Measurements from ENCODE around the gene LANCL3.

LANCL3 gene

DNA sequence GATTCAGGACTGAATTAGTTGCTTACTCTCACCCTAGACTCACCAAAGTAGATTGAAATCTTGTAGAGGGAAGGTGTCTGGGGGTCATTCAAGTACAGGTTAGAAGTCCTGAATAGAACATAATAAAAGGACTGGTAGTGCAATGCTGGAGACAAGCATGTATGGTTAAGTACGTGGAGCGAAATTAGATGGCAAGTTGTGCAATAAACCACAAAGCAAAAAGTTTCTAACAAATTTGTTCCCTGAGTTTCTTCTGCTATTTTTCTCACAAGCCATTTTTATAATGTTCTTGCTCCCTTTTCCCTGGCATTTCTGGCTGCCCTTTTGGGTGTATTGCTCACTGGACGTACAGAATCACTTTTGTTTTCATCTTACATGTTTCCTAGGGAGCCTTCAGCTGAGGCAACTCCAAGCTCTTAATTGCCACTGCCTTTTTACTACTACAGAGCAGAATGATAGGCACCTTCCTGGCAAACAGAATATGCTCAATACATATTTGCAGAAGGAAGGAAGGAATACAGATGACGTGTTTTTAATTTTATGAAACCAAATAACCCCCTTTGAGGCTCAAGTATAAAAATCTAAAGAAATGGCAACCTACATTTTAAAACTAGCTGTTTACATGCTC, 23.4 kb downstream of the LANCL3 start:
- TF ChIP-seq GABPA (IDR thresholded peaks at IDR 0.05; ENCODE audit: low read depth) (no peak), POLR2AphosphoS5 (IDR thresholded peaks at IDR 0.05; ENCODE audit: low read depth) (no peak), SPI1 (IDR thresholded peaks at IDR 0.05; ENCODE audit: borderline replicate concordance, low read depth) (no peak)
- TF ChIP-seq, protein P1, sequence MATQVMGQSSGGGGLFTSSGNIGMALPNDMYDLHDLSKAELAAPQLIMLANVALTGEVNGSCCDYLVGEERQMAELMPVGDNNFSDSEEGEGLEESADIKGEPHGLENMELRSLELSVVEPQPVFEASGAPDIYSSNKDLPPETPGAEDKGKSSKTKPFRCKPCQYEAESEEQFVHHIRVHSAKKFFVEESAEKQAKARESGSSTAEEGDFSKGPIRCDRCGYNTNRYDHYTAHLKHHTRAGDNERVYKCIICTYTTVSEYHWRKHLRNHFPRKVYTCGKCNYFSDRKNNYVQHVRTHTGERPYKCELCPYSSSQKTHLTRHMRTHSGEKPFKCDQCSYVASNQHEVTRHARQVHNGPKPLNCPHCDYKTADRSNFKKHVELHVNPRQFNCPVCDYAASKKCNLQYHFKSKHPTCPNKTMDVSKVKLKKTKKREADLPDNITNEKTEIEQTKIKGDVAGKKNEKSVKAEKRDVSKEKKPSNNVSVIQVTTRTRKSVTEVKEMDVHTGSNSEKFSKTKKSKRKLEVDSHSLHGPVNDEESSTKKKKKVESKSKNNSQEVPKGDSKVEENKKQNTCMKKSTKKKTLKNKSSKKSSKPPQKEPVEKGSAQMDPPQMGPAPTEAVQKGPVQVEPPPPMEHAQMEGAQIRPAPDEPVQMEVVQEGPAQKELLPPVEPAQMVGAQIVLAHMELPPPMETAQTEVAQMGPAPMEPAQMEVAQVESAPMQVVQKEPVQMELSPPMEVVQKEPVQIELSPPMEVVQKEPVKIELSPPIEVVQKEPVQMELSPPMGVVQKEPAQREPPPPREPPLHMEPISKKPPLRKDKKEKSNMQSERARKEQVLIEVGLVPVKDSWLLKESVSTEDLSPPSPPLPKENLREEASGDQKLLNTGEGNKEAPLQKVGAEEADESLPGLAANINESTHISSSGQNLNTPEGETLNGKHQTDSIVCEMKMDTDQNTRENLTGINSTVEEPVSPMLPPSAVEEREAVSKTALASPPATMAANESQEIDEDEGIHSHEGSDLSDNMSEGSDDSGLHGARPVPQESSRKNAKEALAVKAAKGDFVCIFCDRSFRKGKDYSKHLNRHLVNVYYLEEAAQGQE (IDR thresholded peaks at IDR 0.05; ENCODE audit: insufficient replicate concordance, low read depth), result no peak
- TF ChIP-seq, protein P2, sequence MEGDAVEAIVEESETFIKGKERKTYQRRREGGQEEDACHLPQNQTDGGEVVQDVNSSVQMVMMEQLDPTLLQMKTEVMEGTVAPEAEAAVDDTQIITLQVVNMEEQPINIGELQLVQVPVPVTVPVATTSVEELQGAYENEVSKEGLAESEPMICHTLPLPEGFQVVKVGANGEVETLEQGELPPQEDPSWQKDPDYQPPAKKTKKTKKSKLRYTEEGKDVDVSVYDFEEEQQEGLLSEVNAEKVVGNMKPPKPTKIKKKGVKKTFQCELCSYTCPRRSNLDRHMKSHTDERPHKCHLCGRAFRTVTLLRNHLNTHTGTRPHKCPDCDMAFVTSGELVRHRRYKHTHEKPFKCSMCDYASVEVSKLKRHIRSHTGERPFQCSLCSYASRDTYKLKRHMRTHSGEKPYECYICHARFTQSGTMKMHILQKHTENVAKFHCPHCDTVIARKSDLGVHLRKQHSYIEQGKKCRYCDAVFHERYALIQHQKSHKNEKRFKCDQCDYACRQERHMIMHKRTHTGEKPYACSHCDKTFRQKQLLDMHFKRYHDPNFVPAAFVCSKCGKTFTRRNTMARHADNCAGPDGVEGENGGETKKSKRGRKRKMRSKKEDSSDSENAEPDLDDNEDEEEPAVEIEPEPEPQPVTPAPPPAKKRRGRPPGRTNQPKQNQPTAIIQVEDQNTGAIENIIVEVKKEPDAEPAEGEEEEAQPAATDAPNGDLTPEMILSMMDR (IDR thresholded peaks at IDR 0.05; ENCODE audit: insufficient read depth, low read length), result no peak
- H3K27ac ChIP-seq (replicated peaks), result no peak overlapping the region
- peak in 1 of 2 experiments; percentile 14 for DNase-seq (ENCODE audit: low read depth in 1 of 2, low spot score in 1 of 2)
- H3K4me3 ChIP-seq (replicated peaks; ENCODE audit: insufficient read depth, low read length), result no peak overlapping the region
- H3K27me3 ChIP-seq (ENCODE audit: insufficient read depth, poor library complexity, severe bottlenecking), result peaks cover 2% of the 10 kb centered on the region

DNA sequence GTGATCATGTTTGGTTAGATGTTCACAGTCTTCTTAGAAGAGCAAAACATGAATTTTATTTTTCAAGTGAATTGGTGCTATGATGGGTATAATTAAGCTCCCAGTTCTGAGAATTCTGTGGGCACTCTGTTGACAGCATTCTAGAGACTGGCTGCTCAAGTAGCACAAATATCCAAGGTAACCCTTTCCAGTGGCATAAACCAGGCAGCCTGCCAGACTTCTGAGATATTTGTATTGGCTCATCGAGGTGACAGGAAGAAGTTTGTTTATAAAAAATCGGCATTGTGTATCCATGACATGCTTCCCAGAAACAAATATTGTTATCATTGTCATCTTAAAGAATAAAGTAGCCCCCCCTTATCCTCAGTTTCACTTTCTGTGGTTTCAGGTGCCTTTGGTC, 28.3 kb downstream of the LANCL3 start:
- Histone ChIP-seq H3K4me3 (replicated peaks; ENCODE audit: insufficient read depth, low read length) (no peak overlapping the region), H3K27ac (replicated peaks) (no peak overlapping the region), H3K27me3 (ENCODE audit: insufficient read depth, poor library complexity, severe bottlenecking) (peaks cover 7% of the 10 kb centered on the region)
- no peak for DNase-seq (ENCODE audit: low read depth in 1 of 2, low spot score in 1 of 2)
- TF ChIP-seq, protein P1 (IDR thresholded peaks at IDR 0.05; ENCODE audit: insufficient replicate concordance, low read depth), result no peak
- TF ChIP-seq POLR2AphosphoS5 (IDR thresholded peaks at IDR 0.05; ENCODE audit: low read depth), result no peak
- no peak for TF ChIP-seq GABPA (IDR thresholded peaks at IDR 0.05; ENCODE audit: low read depth)
- TF ChIP-seq, protein P2 (IDR thresholded peaks at IDR 0.05; ENCODE audit: insufficient read depth, low read length), result no peak
- TF ChIP-seq SPI1 (IDR thresholded peaks at IDR 0.05; ENCODE audit: borderline replicate concordance, low read depth), result no peak

DNA sequence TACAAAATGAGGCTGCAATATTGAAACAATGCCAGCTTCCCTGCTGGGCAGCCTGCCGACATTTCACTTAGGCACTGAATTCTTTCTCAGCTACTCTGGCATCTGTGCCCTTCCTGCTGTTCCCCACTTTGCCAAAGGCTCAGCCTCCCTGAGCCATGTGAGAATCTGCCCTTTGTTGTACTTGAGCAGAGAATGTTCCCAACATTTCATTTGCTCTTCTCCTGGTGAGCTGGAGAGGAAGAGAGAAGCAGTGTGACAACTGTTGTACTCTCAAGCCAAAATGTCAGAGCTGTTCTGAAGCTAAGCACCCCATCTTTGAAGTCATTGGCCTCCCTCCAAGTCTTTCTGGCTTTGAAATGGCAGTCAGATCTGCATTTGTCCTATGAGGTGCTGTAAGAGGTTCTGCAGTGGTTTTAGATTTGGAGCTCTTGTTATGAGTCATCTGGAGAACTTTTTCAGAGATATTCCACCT, 32.5 kb downstream of the LANCL3 start:
- no peak overlapping the region for H3K27ac ChIP-seq (replicated peaks)
- DNase-seq (ENCODE audit: low read depth in 1 of 2, low spot score in 1 of 2), result no peak
- TF ChIP-seq SPI1 (IDR thresholded peaks at IDR 0.05; ENCODE audit: borderline replicate concordance, low read depth) (no peak), GABPA (IDR thresholded peaks at IDR 0.05; ENCODE audit: low read depth) (no peak), POLR2AphosphoS5 (IDR thresholded peaks at IDR 0.05; ENCODE audit: low read depth) (no peak)
- TF ChIP-seq, protein P2 (IDR thresholded peaks at IDR 0.05; ENCODE audit: insufficient read depth, low read length), result no peak
- TF ChIP-seq, protein P1 (IDR thresholded peaks at IDR 0.05; ENCODE audit: insufficient replicate concordance, low read depth), result no peak
- peaks cover 17% of the 10 kb centered on the region for H3K27me3 ChIP-seq (ENCODE audit: insufficient read depth, poor library complexity, severe bottlenecking)
- H3K4me3 ChIP-seq (replicated peaks; ENCODE audit: insufficient read depth, low read length), result no peak overlapping the region

All from HL-60 (cell line).